Brain microvascular endothelial cell (primary cell): ENCODE results near the gene CUL4A.

Experiments used
- DNase-seq: peaks from one replicate; pipeline ENCODE4 v3.0.0-alpha.2; 2020
- H3K27ac ChIP-seq: fragments of 250-450 bp; sonication (Bioruptor Pico); 2 replicates; pipeline ENCODE4 v1.5.1; 2020; ENCODE audit warnings: mild to moderate bottlenecking, moderate library complexity
- H3K27me3 ChIP-seq: fragments of 250-450 bp; sonication (Bioruptor Pico); replicated peaks from 2 replicates; pipeline ENCODE4 v1.5.1; 2020; ENCODE audit warnings: mild to moderate bottlenecking
- H3K36me3 ChIP-seq: fragments of 250-450 bp; sonication (Bioruptor Pico); replicated peaks from 2 replicates; pipeline ENCODE4 v1.5.1; 2020; ENCODE audit warnings: mild to moderate bottlenecking
- H3K4me3 ChIP-seq: 2 replicates; pipeline ENCODE4 v1.5.1; 2011; ENCODE audit warnings: low read depth, mild to moderate bottlenecking, control low read depth, low read length, moderate library complexity
- CTCF ChIP-seq: IDR thresholded peaks from 2 replicates; pipeline ENCODE4 v1.5.1; 2011; ENCODE audit warnings: low read depth, mild to moderate bottlenecking, moderate library complexity, low read length, control low read depth, inconsistent platforms; ENCODE audit errors: missing control alignments
- in situ Hi-C: cut with HindIII; loops from 2 replicates; pipeline ENCODE4 v1.10.0; 2017; ENCODE audit warnings: low sequenced_read_pairs, low pct_ligation_motif_present

Gene CUL4A

GRCh38 chr13:113223070-113223469 is 13.7 kb downstream of the CUL4A start:
- H3K27ac ChIP-seq, result no peak overlapping the region
- no peak for DNase-seq
- peaks cover 66% of the 10 kb centered on the region for H3K36me3 ChIP-seq
- in situ Hi-C loops, result no loop called here
- H3K27me3 ChIP-seq, result no peaks in the 10 kb centered on the region
- H3K4me3 ChIP-seq, result no peak overlapping the region
- TF ChIP-seq CTCF, result no peak

- H3K4me3 ChIP-seq, result no peak overlapping the region
- no peaks in the 10 kb centered on the region for H3K27me3 ChIP-seq
- no peak overlapping the region for H3K27ac ChIP-seq
- TF ChIP-seq CTCF, result no peak
- no peak for DNase-seq
- H3K36me3 ChIP-seq, result peaks cover 70% of the 10 kb centered on the region
- in situ Hi-C loops, result no loop called here
These were observed 15.1 kb downstream of the CUL4A start for GRCh38 chr13:113224486-113224885.

- no peak for DNase-seq
- Histone ChIP-seq H3K36me3 (peaks cover 71% of the 10 kb centered on the region), H3K27me3 (no peaks in the 10 kb centered on the region), H3K27ac (no peak overlapping the region), H3K4me3 (no peak overlapping the region)
- TF ChIP-seq CTCF, result no peak
- in situ Hi-C loops, result no loop called here
These were observed 16.1 kb downstream of the CUL4A start for GRCh38 chr13:113225515-113225914.

GRCh38 chr13:113226873-113227450 is 17.5 kb downstream of the CUL4A start:
- Histone ChIP-seq H3K27ac (no peak overlapping the region), H3K4me3 (no peak overlapping the region), H3K36me3 (peaks cover 62% of the 10 kb centered on the region), H3K27me3 (no peaks in the 10 kb centered on the region)
- in situ Hi-C loops, result no loop called here
- DNase-seq, result no peak
- no peak for TF ChIP-seq CTCF

- Histone ChIP-seq H3K27ac (no peak overlapping the region), H3K27me3 (no peaks in the 10 kb centered on the region), H3K36me3 (peaks cover 53% of the 10 kb centered on the region), H3K4me3 (no peak overlapping the region)
- in situ Hi-C loops, result no loop called here
- no peak for TF ChIP-seq CTCF
- no peak for DNase-seq
These were observed 19.7 kb downstream of the CUL4A start for GRCh38 chr13:113229161-113229560.

- H3K4me3 ChIP-seq, result no peak overlapping the region
- TF ChIP-seq CTCF, result no peak
- no peak for DNase-seq
- in situ Hi-C loops, result no loop called here
- H3K27me3 ChIP-seq, result no peaks in the 10 kb centered on the region
- H3K36me3 ChIP-seq, result peaks cover 51% of the 10 kb centered on the region
- no peak overlapping the region for H3K27ac ChIP-seq
These were observed 20.4 kb downstream of the CUL4A start for GRCh38 chr13:113229791-113230190.
